ENCODE measurements around the gene KCNE1.
A peak's percentile ranks its signal among the peaks of the same experiment; 100 is the strongest.

The KCNE1 gene

GRCh38 chr21:34513129-34513675, 1.2 kb upstream of the KCNE1 start:
- DNase-seq (ENCODE audit: insufficient read length, low spot score) (peak; percentile 29), FAIRE-seq (no peak)
- no peak for TF ChIP-seq CTCF (IDR thresholded peaks at IDR 0.05; ENCODE audit: insufficient read depth, missing control alignments)

GRCh38 chr21:34511181-34511580, 829 bp downstream of the KCNE1 start:
- TF ChIP-seq CTCF (IDR thresholded peaks at IDR 0.05; ENCODE audit: insufficient read depth, missing control alignments): no peak
- FAIRE-seq (no peak), DNase-seq (ENCODE audit: insufficient read length, low spot score) (no peak)

GRCh38 chr21:34510148-34511142, 1.6 kb downstream of the KCNE1 start:
- peak; percentile 56 for TF ChIP-seq CTCF (IDR thresholded peaks at IDR 0.05; ENCODE audit: insufficient read depth, missing control alignments)
- FAIRE-seq: no peak
- DNase-seq (ENCODE audit: insufficient read length, low spot score): no peak

GRCh38 chr21:34509151-34509550, 2.9 kb downstream of the KCNE1 start:
- FAIRE-seq: no peak

GRCh38 chr21:34504595-34504994, 7.4 kb downstream of the KCNE1 start:
- FAIRE-seq (no peak), DNase-seq (ENCODE audit: insufficient read length, low spot score) (no peak)
- no peak for TF ChIP-seq CTCF (IDR thresholded peaks at IDR 0.05; ENCODE audit: insufficient read depth, missing control alignments)

More at GRCh38 chr21:34509151-34509550, 2.9 kb downstream of the KCNE1 start:
- DNase-seq (ENCODE audit: insufficient read length, low spot score): no peak
- no peak for TF ChIP-seq CTCF (IDR thresholded peaks at IDR 0.05; ENCODE audit: insufficient read depth, missing control alignments)

- DNase-seq (ENCODE audit: insufficient read length, low spot score) (no peak), FAIRE-seq (no peak)
- no peak for TF ChIP-seq CTCF (IDR thresholded peaks at IDR 0.05; ENCODE audit: insufficient read depth, missing control alignments)
These were observed 9.4 kb downstream of the KCNE1 start for GRCh38 chr21:34502480-34503106.
